Measurements from ENCODE around the gene NHS. TPM values are rescaled to one million over a fixed set of nuclear protein-coding genes. Genes with fewer than 3 reads are reported as not detected.

The NHS gene
- polyA plus RNA-seq, 2 of the 4 experiments (the other 2 are of a cell fraction), result 3.6 to 5.0 TPM

DNA sequence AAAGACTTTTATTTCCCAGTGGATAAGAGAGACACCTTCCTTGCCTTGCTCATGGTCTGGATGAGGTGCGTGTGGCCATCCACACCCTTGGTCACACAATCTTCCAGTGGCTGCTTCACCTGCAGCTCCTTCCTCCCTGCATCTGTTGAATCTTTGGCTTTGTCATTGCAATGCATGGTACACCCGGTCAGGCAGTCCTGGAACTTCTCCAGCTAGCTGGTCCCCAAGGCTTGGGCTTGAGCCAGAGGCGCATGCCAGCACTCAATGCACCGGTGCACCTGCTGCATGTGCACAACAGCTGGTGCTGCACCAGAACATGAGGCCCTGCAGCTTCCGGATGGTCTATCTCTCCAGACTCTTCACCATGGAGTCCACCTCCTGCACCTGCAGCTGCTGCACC lies 394.0 kb downstream of the NHS start:
- FAIRE-seq (no peak), DNase-seq (ENCODE audit: low read depth in 1 of 2, low spot score in 1 of 2) (no peak)
- CTCF ChIA-PET, result no interaction called here

DNA sequence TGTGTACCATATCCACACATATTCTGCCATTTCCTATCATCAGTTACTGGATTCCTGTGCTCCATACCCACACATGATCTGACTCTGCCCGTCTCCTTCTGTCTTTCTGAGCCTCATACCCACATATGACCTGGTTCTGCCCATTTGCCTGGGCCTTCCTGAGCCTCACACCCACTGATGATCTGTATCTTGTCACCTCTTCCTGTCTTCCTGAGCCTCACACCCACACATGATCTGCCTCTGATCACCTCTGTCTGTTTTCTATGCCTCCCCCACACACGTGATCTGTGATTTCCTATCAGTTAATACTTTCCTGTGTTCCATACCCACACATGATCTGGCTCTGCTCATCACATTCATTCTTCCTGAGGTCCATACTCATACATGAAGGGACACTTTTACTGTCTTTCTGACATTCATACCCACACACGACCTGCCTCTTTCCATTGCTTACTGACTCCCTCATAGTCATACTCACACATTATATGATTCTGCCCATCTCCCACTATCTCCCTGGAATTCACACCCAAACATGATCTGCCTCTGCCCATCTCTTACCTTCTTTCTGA lies 394.8 kb downstream of the NHS start:
- FAIRE-seq, result no peak
- 2% methylated on average over 3 of the region's 3 CpGs for WGBS (ENCODE audit: missing lambda C conversion rate)
- ChIA-PET CTCF (no interaction called here), POLR2A (no interaction called here)
- Histone ChIP-seq H3K4me2 (no peak overlapping the region), H3K4me1 (no peaks in the 10 kb centered on the region), H3K27ac (no peak overlapping the region), H3K9me3 (no peaks in the 10 kb centered on the region), H3K4me3 (no peak overlapping the region)
- TF ChIP-seq, protein P1, sequence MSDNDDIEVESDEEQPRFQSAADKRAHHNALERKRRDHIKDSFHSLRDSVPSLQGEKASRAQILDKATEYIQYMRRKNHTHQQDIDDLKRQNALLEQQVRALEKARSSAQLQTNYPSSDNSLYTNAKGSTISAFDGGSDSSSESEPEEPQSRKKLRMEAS (IDR thresholded peaks at IDR 0.05), result no peak
- TF ChIP-seq RFX5 (IDR thresholded peaks at IDR 0.05), result no peak
- no peak for TF ChIP-seq NR3C1 (IDR thresholded peaks at IDR 0.05)
- no peak for TF ChIP-seq ZC3H11A (IDR thresholded peaks at IDR 0.05)
- TF ChIP-seq, protein P2, sequence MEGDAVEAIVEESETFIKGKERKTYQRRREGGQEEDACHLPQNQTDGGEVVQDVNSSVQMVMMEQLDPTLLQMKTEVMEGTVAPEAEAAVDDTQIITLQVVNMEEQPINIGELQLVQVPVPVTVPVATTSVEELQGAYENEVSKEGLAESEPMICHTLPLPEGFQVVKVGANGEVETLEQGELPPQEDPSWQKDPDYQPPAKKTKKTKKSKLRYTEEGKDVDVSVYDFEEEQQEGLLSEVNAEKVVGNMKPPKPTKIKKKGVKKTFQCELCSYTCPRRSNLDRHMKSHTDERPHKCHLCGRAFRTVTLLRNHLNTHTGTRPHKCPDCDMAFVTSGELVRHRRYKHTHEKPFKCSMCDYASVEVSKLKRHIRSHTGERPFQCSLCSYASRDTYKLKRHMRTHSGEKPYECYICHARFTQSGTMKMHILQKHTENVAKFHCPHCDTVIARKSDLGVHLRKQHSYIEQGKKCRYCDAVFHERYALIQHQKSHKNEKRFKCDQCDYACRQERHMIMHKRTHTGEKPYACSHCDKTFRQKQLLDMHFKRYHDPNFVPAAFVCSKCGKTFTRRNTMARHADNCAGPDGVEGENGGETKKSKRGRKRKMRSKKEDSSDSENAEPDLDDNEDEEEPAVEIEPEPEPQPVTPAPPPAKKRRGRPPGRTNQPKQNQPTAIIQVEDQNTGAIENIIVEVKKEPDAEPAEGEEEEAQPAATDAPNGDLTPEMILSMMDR (IDR thresholded peaks at IDR 0.05), result no peak
- TF ChIP-seq BHLHE40 (IDR thresholded peaks at IDR 0.05; ENCODE audit: low read depth, low read length), result no peak
- DNase-seq (ENCODE audit: low read depth in 1 of 2, low spot score in 1 of 2), result no peak
- no peak for ATAC-seq

More for the DNA sequence above, 394.0 kb downstream of the NHS start:
- WGBS (ENCODE audit: missing lambda C conversion rate), result 35% methylated on average over 5 of the region's 5 CpGs
- ATAC-seq, result no peak
- H3K4me3 ChIP-seq, result no peak overlapping the region
- no peak for TF ChIP-seq NPAS2 (CRISPR knock-in tag; IDR thresholded peaks at IDR 0.05; ENCODE audit: borderline replicate concordance)
- TF ChIP-seq, protein P3, sequence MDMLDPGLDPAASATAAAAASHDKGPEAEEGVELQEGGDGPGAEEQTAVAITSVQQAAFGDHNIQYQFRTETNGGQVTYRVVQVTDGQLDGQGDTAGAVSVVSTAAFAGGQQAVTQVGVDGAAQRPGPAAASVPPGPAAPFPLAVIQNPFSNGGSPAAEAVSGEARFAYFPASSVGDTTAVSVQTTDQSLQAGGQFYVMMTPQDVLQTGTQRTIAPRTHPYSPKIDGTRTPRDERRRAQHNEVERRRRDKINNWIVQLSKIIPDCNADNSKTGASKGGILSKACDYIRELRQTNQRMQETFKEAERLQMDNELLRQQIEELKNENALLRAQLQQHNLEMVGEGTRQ (IDR thresholded peaks at IDR 0.05), result no peak
- TF ChIP-seq MAZ (IDR thresholded peaks at IDR 0.05; ENCODE audit: borderline replicate concordance, low read depth, low read length), result no peak
- TF ChIP-seq, protein P4, sequence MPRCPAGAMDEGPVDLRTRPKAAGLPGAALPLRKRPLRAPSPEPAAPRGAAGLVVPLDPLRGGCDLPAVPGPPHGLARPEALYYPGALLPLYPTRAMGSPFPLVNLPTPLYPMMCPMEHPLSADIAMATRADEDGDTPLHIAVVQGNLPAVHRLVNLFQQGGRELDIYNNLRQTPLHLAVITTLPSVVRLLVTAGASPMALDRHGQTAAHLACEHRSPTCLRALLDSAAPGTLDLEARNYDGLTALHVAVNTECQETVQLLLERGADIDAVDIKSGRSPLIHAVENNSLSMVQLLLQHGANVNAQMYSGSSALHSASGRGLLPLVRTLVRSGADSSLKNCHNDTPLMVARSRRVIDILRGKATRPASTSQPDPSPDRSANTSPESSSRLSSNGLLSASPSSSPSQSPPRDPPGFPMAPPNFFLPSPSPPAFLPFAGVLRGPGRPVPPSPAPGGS (IDR thresholded peaks at IDR 0.05), result no peak
- no peak for TF ChIP-seq NR3C1 (IDR thresholded peaks at IDR 0.05)
- TF ChIP-seq FOSB (CRISPR knock-in tag; IDR thresholded peaks at IDR 0.05), result no peak
- TF ChIP-seq JUN (IDR thresholded peaks at IDR 0.05), result no peak
- no peak for TF ChIP-seq EHF (CRISPR knock-in tag; IDR thresholded peaks at IDR 0.05)
- no peak for TF ChIP-seq CHD2 (IDR thresholded peaks at IDR 0.05; ENCODE audit: low read length, partially characterized antibody)
- no peak for TF ChIP-seq CEBPB (IDR thresholded peaks at IDR 0.05)
- TF ChIP-seq NFE2L2 (conservative IDR thresholded peaks at IDR 0.05; ENCODE audit: low read length), result no peak
- TF ChIP-seq, protein P5, sequence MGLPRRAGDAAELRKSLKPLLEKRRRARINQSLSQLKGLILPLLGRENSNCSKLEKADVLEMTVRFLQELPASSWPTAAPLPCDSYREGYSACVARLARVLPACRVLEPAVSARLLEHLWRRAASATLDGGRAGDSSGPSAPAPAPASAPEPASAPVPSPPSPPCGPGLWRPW (IDR thresholded peaks at IDR 0.05), result no peak
- TF ChIP-seq, protein P6, sequence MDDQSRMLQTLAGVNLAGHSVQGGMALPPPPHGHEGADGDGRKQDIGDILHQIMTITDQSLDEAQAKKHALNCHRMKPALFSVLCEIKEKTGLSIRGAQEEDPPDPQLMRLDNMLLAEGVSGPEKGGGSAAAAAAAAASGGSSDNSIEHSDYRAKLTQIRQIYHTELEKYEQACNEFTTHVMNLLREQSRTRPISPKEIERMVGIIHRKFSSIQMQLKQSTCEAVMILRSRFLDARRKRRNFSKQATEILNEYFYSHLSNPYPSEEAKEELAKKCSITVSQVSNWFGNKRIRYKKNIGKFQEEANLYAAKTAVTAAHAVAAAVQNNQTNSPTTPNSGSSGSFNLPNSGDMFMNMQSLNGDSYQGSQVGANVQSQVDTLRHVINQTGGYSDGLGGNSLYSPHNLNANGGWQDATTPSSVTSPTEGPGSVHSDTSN (IDR thresholded peaks at IDR 0.05), result no peak
- no peak for TF ChIP-seq TFCP2L1 (CRISPR knock-in tag; IDR thresholded peaks at IDR 0.05)
- TF ChIP-seq SREBF2 (IDR thresholded peaks at IDR 0.05), result no peak
- TF ChIP-seq CHD4 (IDR thresholded peaks at IDR 0.05; ENCODE audit: borderline replicate concordance), result no peak
- TF ChIP-seq, protein P7, sequence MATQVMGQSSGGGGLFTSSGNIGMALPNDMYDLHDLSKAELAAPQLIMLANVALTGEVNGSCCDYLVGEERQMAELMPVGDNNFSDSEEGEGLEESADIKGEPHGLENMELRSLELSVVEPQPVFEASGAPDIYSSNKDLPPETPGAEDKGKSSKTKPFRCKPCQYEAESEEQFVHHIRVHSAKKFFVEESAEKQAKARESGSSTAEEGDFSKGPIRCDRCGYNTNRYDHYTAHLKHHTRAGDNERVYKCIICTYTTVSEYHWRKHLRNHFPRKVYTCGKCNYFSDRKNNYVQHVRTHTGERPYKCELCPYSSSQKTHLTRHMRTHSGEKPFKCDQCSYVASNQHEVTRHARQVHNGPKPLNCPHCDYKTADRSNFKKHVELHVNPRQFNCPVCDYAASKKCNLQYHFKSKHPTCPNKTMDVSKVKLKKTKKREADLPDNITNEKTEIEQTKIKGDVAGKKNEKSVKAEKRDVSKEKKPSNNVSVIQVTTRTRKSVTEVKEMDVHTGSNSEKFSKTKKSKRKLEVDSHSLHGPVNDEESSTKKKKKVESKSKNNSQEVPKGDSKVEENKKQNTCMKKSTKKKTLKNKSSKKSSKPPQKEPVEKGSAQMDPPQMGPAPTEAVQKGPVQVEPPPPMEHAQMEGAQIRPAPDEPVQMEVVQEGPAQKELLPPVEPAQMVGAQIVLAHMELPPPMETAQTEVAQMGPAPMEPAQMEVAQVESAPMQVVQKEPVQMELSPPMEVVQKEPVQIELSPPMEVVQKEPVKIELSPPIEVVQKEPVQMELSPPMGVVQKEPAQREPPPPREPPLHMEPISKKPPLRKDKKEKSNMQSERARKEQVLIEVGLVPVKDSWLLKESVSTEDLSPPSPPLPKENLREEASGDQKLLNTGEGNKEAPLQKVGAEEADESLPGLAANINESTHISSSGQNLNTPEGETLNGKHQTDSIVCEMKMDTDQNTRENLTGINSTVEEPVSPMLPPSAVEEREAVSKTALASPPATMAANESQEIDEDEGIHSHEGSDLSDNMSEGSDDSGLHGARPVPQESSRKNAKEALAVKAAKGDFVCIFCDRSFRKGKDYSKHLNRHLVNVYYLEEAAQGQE (IDR thresholded peaks at IDR 0.05), result no peak
- no peak for TF ChIP-seq RCOR1 (IDR thresholded peaks at IDR 0.05; ENCODE audit: low read depth, low read length)
- TF ChIP-seq ZNF302 (CRISPR knock-in tag; IDR thresholded peaks at IDR 0.05), result no peak
- POLR2A ChIA-PET, result no interaction called here
- H3K27ac ChIP-seq, result no peak overlapping the region
- H3K4me1 ChIP-seq, result no peaks in the 10 kb centered on the region
- no peaks in the 10 kb centered on the region for H3K9me3 ChIP-seq
- H3K4me2 ChIP-seq, result no peak overlapping the region

Measured in A549 (cell line).